H9 (cell line): Measurements from ENCODE around the gene MSMB. TPM values are rescaled to one million over a fixed set of nuclear protein-coding genes. Genes with fewer than 3 reads are reported as not detected.

Experiments
- DNase-seq: peaks from one replicate; pipeline ENCODE4 v3.0.0-alpha.2; 2017
- H2AFZ ChIP-seq: one replicate; pipeline ENCODE4 v1.6.1; 2013; ENCODE audit warnings: mild to moderate bottlenecking, low read length, control low read depth, moderate library complexity
- H2AK5ac ChIP-seq: 2 replicates; pipeline ENCODE4 v1.6.1; 2013; ENCODE audit warnings: low read length, control low read depth, mixed read lengths; ENCODE audit not compliant: insufficient read length
- H2BK120ac ChIP-seq: one replicate; pipeline ENCODE4 v1.6.1; 2013; ENCODE audit warnings: low read depth, mild to moderate bottlenecking, low read length, control low read depth, inconsistent platforms; ENCODE audit not compliant: poor library complexity, severe bottlenecking
- H2BK12ac ChIP-seq: 2 replicates; pipeline ENCODE4 v1.6.1; 2013; ENCODE audit warnings: low read length, control low read depth, mixed read lengths, low read depth; ENCODE audit not compliant: insufficient read length
- H2BK15ac ChIP-seq: 2 replicates; pipeline ENCODE4 v1.6.1; 2013; ENCODE audit warnings: low read depth, low read length, control low read depth
- H2BK20ac ChIP-seq: one replicate; pipeline ENCODE4 v1.6.1; 2013; ENCODE audit warnings: low read depth, mild to moderate bottlenecking, low read length, control low read depth, inconsistent platforms; ENCODE audit not compliant: poor library complexity, severe bottlenecking
- H2BK5ac ChIP-seq: 2 replicates; pipeline ENCODE4 v1.6.1; 2013; ENCODE audit warnings: low read length, control low read depth, mixed read lengths; ENCODE audit not compliant: insufficient read length
- H3K14ac ChIP-seq: 2 replicates; pipeline ENCODE4 v1.6.1; 2013; ENCODE audit warnings: low read length, control low read depth; ENCODE audit not compliant: insufficient read depth
- H3K18ac ChIP-seq: 2 replicates; pipeline ENCODE4 v1.6.1; 2013; ENCODE audit warnings: low read depth, mild to moderate bottlenecking, mixed read lengths, low read length, control low read depth; ENCODE audit not compliant: insufficient read length
- H3K23ac ChIP-seq: 2 replicates; pipeline ENCODE4 v1.6.1; 2013; ENCODE audit warnings: low read length, control low read depth, mixed read lengths, low read depth; ENCODE audit not compliant: insufficient read length
- H3K23me2 ChIP-seq: 2 replicates; pipeline ENCODE4 v1.6.1; 2013; ENCODE audit warnings: low read depth, mild to moderate bottlenecking, mixed read lengths, low read length, control low read depth; ENCODE audit not compliant: insufficient read length, poor library complexity, severe bottlenecking
- H3K27ac ChIP-seq: 2 replicates; pipeline ENCODE4 v1.5.1; 2013; ENCODE audit warnings: low read length, control low read depth, mixed read lengths, low read depth; ENCODE audit not compliant: insufficient read length
- H3K27me3 ChIP-seq: 2 replicates; pipeline ENCODE4 v1.6.1; 2013; ENCODE audit warnings: low read length, control low read depth, inconsistent platforms; ENCODE audit not compliant: insufficient read depth
- H3K4ac ChIP-seq: 2 replicates; pipeline ENCODE4 v1.6.1; 2013; ENCODE audit warnings: low read depth, mild to moderate bottlenecking, control low read depth, inconsistent platforms, low read length, moderate library complexity
- H3K4me1 ChIP-seq: 2 replicates; pipeline ENCODE4 v1.6.1; 2013; ENCODE audit warnings: low read length, control low read depth, inconsistent platforms; ENCODE audit not compliant: insufficient read depth
- H3K4me2 ChIP-seq: 2 replicates; pipeline ENCODE4 v1.6.1; 2013; ENCODE audit warnings: low read length, control low read depth, mixed read lengths; ENCODE audit not compliant: insufficient read length, insufficient read depth
- H3K56ac ChIP-seq: 2 replicates; pipeline ENCODE4 v1.6.1; 2013; ENCODE audit warnings: low read depth, mild to moderate bottlenecking, mixed read lengths, low read length, control low read depth; ENCODE audit not compliant: insufficient read length
- H3K79me1 ChIP-seq: 2 replicates; pipeline ENCODE4 v1.6.1; 2013; ENCODE audit warnings: low read depth, mild to moderate bottlenecking, moderate library complexity, low read length, control low read depth, inconsistent platforms; ENCODE audit not compliant: insufficient read depth, poor library complexity, severe bottlenecking
- H3K79me2 ChIP-seq: 2 replicates; pipeline ENCODE4 v1.6.1; 2013; ENCODE audit warnings: low read length, control low read depth, inconsistent platforms; ENCODE audit not compliant: insufficient read depth
- H3K9ac ChIP-seq: 2 replicates; pipeline ENCODE4 v1.6.1; 2013; ENCODE audit warnings: low read length, control low read depth, mixed read lengths; ENCODE audit not compliant: insufficient read length; ENCODE audit errors: extremely low read depth
- H3K9me3 ChIP-seq: one replicate; pipeline ENCODE4 v1.6.1; 2013; ENCODE audit warnings: low read depth, low read length, inconsistent platforms; ENCODE audit not compliant: control insufficient read depth
- H3T11ph ChIP-seq: one replicate; pipeline ENCODE4 v1.6.1; 2013; ENCODE audit warnings: mild to moderate bottlenecking, low read length, control low read depth, inconsistent platforms
- H4K20me1 ChIP-seq: one replicate; pipeline ENCODE4 v1.6.1; 2013; ENCODE audit not compliant: control insufficient read depth, insufficient read length, insufficient read depth
- H4K5ac ChIP-seq: 2 replicates; pipeline ENCODE4 v1.6.1; 2013; ENCODE audit warnings: low read depth, mild to moderate bottlenecking, mixed read lengths, low read length, control low read depth; ENCODE audit not compliant: insufficient read length
- H4K8ac ChIP-seq: replicated peaks from 2 replicates; pipeline ENCODE4 v1.6.1; 2013; ENCODE audit warnings: low read length, control low read depth, mixed read lengths, low read depth; ENCODE audit not compliant: insufficient read length
- H4K91ac ChIP-seq: 2 replicates; pipeline ENCODE4 v1.6.1; 2013; ENCODE audit warnings: low read depth, mild to moderate bottlenecking, moderate library complexity, mixed read lengths, low read length, control low read depth; ENCODE audit not compliant: insufficient read length
- H3K27ac Mint-ChIP-seq, 3 experiments: 2 replicates in 2 of 3; 3 replicates in 1 of 3; pipeline ENCODE4 v1.8.0; 2020 to 2021; ENCODE audit warnings: mixed read lengths in 3 of 3, mild to moderate bottlenecking in 1 of 3, moderate library complexity in 1 of 3
- H3K27me3 Mint-ChIP-seq: 2 replicates; pipeline ENCODE4 v1.8.0; 2021; ENCODE audit warnings: low read depth, mild to moderate bottlenecking, moderate library complexity, mixed read lengths
- H3K36me3 Mint-ChIP-seq, 3 experiments: 2 replicates in 2 of 3; 3 replicates in 1 of 3; pipeline ENCODE4 v1.8.0; 2020 to 2021; ENCODE audit warnings: low read depth in 3 of 3, mixed read lengths in 3 of 3; ENCODE audit not compliant: insufficient read depth in 1 of 3
- H3K4me1 Mint-ChIP-seq, 2 experiments: 2 replicates each; pipeline ENCODE4 v1.8.0; 2020; ENCODE audit warnings: mixed read lengths in 2 of 2
- H3K4me3 Mint-ChIP-seq, 2 experiments: 2 replicates in 1 of 2; 3 replicates in 1 of 2; pipeline ENCODE4 v1.8.0; 2020 to 2021; ENCODE audit warnings: mild to moderate bottlenecking in 2 of 2, mixed read lengths in 2 of 2, moderate library complexity in 1 of 2
- H3K9me3 Mint-ChIP-seq, 2 experiments: 2 replicates in 1 of 2; 3 replicates in 1 of 2; pipeline ENCODE4 v1.8.0; 2020; ENCODE audit warnings: mild to moderate bottlenecking in 2 of 2, mixed read lengths in 2 of 2, moderate library complexity in 1 of 2
- WGBS: extraction: QIAGEN DNeasy Blood & Tissue Kit; methylation state at CpG from one replicate; pipeline ENCODE4 v1.1.7; 2013; ENCODE audit warnings: missing lambda C conversion rate, low lambda C conversion rate, mixed read lengths; ENCODE audit not compliant: insufficient read length; ENCODE audit errors: extremely low coverage; 5-methylcytosine and 5-hydroxymethylcytosine counted together
- total RNA-seq: library from RNA; stranded (reverse); gene quantifications from 2 replicates; pipeline ENCODE4 v1.2.1, GENCODE V29; 2021
- TF ChIP-seq, protein P1 (sequence below): fragments of 200-600 bp; sonication (generic); conservative IDR thresholded peaks from 3 replicates; pipeline ENCODE4 v1.8.0; 2021; ENCODE audit warnings: antibody characterized with exemption, mild to moderate bottlenecking

MSMB gene
- total RNA-seq, 1 experiment from 2014 or later = not detected

DNA sequence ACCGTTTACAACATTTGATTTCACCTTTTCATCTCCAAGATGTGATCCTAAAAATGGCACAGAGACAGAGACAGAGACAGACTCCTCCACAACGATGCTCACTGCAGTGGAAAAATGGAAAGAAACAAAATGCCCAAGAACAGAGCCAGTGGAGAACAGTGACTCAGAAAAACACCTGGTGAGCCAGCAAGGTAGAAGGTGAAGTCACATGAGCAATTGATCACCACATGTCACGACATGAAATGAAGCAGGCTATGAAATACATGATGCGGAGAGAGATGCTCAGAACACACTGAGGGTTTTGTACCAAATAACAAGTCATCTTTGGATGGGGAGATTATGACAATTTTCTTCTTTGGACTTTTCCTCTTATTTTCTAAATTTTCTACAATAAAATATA is 3.5 kb downstream of the MSMB start:
- no peak overlapping the region for H3K4me2 ChIP-seq
- no peak overlapping the region for H4K5ac ChIP-seq
- no peak overlapping the region for H3K4ac ChIP-seq
- H3K27ac ChIP-seq = no peak overlapping the region
- DNase-seq = no peak
- no peak overlapping the region for H3T11ph ChIP-seq
- no peak overlapping the region for H2BK20ac ChIP-seq
- H3K14ac ChIP-seq = no peak overlapping the region
- H2BK15ac ChIP-seq = no peak overlapping the region
- H3K79me1 ChIP-seq = no peaks in the 10 kb centered on the region
- no peak overlapping the region for H3K23ac ChIP-seq
- H2AFZ ChIP-seq = no peak overlapping the region
- no CpG with 5 or more reads among the region's 4 CpGs for WGBS
- H3K27me3 ChIP-seq = no peaks in the 10 kb centered on the region
- H3K18ac ChIP-seq = no peak overlapping the region
- no peak overlapping the region for H4K8ac ChIP-seq
- Mint-ChIP-seq H3K4me3 (no peak overlapping the region), H3K27me3 (0 out of 2 replicates have a peak, but pooled peaks cover 4% of the 10 kb centered on the region), H3K9me3 (no peaks in the 10 kb centered on the region), H3K4me1 (peaks cover 5 to 12% of the 10 kb centered on the region in 2 experiments), H3K36me3 (no peaks in the 10 kb centered on the region), H3K27ac (no peak overlapping the region)
- no peak overlapping the region for H2BK5ac ChIP-seq
- no peak overlapping the region for H3K56ac ChIP-seq
- no peaks in the 10 kb centered on the region for H3K23me2 ChIP-seq
- H4K91ac ChIP-seq = no peak overlapping the region
- no peaks in the 10 kb centered on the region for H4K20me1 ChIP-seq
- no peak overlapping the region for H2BK120ac ChIP-seq
- H2BK12ac ChIP-seq = no peak overlapping the region
- no peak overlapping the region for H3K9ac ChIP-seq
- no peak overlapping the region for H2AK5ac ChIP-seq
- no peaks in the 10 kb centered on the region for H3K4me1 ChIP-seq
- H3K9me3 ChIP-seq = no peaks in the 10 kb centered on the region
- TF ChIP-seq, protein P1, sequence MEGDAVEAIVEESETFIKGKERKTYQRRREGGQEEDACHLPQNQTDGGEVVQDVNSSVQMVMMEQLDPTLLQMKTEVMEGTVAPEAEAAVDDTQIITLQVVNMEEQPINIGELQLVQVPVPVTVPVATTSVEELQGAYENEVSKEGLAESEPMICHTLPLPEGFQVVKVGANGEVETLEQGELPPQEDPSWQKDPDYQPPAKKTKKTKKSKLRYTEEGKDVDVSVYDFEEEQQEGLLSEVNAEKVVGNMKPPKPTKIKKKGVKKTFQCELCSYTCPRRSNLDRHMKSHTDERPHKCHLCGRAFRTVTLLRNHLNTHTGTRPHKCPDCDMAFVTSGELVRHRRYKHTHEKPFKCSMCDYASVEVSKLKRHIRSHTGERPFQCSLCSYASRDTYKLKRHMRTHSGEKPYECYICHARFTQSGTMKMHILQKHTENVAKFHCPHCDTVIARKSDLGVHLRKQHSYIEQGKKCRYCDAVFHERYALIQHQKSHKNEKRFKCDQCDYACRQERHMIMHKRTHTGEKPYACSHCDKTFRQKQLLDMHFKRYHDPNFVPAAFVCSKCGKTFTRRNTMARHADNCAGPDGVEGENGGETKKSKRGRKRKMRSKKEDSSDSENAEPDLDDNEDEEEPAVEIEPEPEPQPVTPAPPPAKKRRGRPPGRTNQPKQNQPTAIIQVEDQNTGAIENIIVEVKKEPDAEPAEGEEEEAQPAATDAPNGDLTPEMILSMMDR = no peak
- H3K79me2 ChIP-seq = no peaks in the 10 kb centered on the region
